Thyroid gland (tissue), 4 donors: ENCODE results near the gene ARHGEF33.

Experiments used
- POLR2A ChIP-seq, 2 donors: fragments of 450-650 bp; IDR thresholded peaks; one replicate each; pipeline ENCODE4 v1.6.1; 2017; ENCODE audit warnings: antibody characterized with exemption in 2 of 2, mild to moderate bottlenecking in 2 of 2, moderate library complexity in 1 of 2
- TF ChIP-seq, protein P1 (sequence below), 6 experiments: fragments of 200-600 bp in 3 of 6; fragments of 450-650 bp in 3 of 6; sonication (generic) in 3 of 6; IDR thresholded peaks; one replicate each; pipeline ENCODE4 v1.5.1; 2016 to 2019; ENCODE audit warnings: antibody characterized with exemption in 6 of 6, mild to moderate bottlenecking in 2 of 6, inconsistent platforms in 1 of 6, moderate library complexity in 1 of 6

DNA sequence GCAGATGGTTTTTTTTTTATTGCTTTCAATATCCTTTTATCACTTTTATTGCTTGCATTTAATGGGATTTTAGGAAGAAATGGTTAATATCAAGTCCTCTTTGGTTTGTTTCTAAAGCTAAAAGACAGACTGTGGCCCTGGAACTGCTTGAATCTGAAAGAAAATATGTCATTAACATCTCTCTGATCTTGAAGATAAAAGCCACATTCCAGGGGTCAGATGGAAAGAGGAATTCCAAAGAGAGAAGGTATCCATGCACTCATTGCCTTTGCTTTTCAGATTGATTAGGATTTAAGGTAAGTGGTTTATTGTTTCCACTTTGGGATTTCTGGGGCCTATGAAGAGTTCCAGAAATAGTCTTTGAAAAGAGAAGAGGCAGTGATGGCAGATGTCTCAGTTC, 54.1 kb downstream of the ARHGEF33 start:
- TF ChIP-seq, protein P1, sequence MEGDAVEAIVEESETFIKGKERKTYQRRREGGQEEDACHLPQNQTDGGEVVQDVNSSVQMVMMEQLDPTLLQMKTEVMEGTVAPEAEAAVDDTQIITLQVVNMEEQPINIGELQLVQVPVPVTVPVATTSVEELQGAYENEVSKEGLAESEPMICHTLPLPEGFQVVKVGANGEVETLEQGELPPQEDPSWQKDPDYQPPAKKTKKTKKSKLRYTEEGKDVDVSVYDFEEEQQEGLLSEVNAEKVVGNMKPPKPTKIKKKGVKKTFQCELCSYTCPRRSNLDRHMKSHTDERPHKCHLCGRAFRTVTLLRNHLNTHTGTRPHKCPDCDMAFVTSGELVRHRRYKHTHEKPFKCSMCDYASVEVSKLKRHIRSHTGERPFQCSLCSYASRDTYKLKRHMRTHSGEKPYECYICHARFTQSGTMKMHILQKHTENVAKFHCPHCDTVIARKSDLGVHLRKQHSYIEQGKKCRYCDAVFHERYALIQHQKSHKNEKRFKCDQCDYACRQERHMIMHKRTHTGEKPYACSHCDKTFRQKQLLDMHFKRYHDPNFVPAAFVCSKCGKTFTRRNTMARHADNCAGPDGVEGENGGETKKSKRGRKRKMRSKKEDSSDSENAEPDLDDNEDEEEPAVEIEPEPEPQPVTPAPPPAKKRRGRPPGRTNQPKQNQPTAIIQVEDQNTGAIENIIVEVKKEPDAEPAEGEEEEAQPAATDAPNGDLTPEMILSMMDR (IDR thresholded peaks at IDR 0.05) = no peak
- no peak for TF ChIP-seq POLR2A (IDR thresholded peaks at IDR 0.05)
